HepG2 (cell line): ENCODE data around the gene ID3. TPM values are rescaled to one million over a fixed set of nuclear protein-coding genes. Genes with fewer than 3 reads are reported as not detected.
A peak's percentile ranks its signal among the peaks of the same experiment; 100 is the strongest.

Source experiments
- ATAC-seq: fragments of 200-7000 bp; cut with Tn5 transposase; 3 replicates; pipeline ENCODE4 v1.9.1; 2020; ENCODE audit warnings: mild to moderate bottlenecking, moderate library complexity
- BruUV-seq: library from RNA; stranded (reverse); fragments of 400-500 nt; replicated peaks from 2 replicates; lab custom pipeline; 2021; lab: Mats Ljungman, UMichigan
- CTCF ChIA-PET: fragments of 300-600 bp; formaldehyde crosslinking; extraction: SDS; loops from one replicate; lab custom pipeline; 2021; ENCODE audit warnings: low total read pairs, inconsistent platforms, low intra/inter-chr PET ratio; lab: Yijun Ruan, JAX
- POLR2A ChIA-PET: fragments of 350-600 bp; sonication (Branson Sonifier 250); formaldehyde crosslinking; loops from one replicate; lab custom pipeline; 2020; ENCODE audit warnings: antibody characterized with exemption, inconsistent platforms; lab: Yijun Ruan, JAX
- DNase-seq: peaks from one replicate; pipeline ENCODE4 v3.0.0-alpha.2; 2015; ENCODE audit warnings: low spot score
- FAIRE-seq: peaks from 3 replicates; lab custom pipeline; 2011; peaks lifted over from hg19 to GRCh38; lab: Jason Lieb, UNC
- H2AFZ ChIP-seq: one replicate; pipeline ENCODE4 v1.6.1; 2011; ENCODE audit warnings: low read length, inconsistent platforms
- H3K27ac ChIP-seq: fragments of 300-600 bp; 3 replicates; pipeline ENCODE4 v1.8.0; 2011; ENCODE audit warnings: mixed run types, mild to moderate bottlenecking, mixed read lengths, low read length, inconsistent platforms; ENCODE audit not compliant: insufficient read depth; ENCODE audit errors: extremely low read length
- H3K27me3 ChIP-seq, 2 experiments: fragments of 200-600 bp in 1 of 2; 2 replicates in 1 of 2; 3 replicates in 1 of 2; pipeline versions ENCODE4 v1.6.0 to v1.8.0; 2011; ENCODE audit warnings: low read length in 2 of 2, mild to moderate bottlenecking in 2 of 2, moderate library complexity in 2 of 2, inconsistent platforms in 1 of 2; ENCODE audit not compliant: insufficient read depth in 2 of 2, control insufficient read depth in 1 of 2
- H3K36me3 ChIP-seq, 2 experiments: fragments of 200-600 bp in 1 of 2; replicated peaks in 1 of 2; 2 replicates in 1 of 2; 3 replicates in 1 of 2; pipeline versions ENCODE4 v1.5.1 to v1.8.0; 2011; ENCODE audit warnings: low read length in 2 of 2, inconsistent platforms in 1 of 2; ENCODE audit not compliant: insufficient read depth in 2 of 2, control insufficient read depth in 1 of 2
- H3K4me1 ChIP-seq: 2 replicates; pipeline ENCODE4 v1.5.1; 2012; ENCODE audit warnings: low read length, inconsistent platforms; ENCODE audit not compliant: insufficient read depth
- H3K4me2 ChIP-seq: 2 replicates; pipeline ENCODE4 v1.6.0; 2011; ENCODE audit warnings: low read depth, low read length, inconsistent platforms
- H3K4me3 ChIP-seq, 3 experiments: fragments of 200-600 bp in 1 of 3; sonication (generic), shearing (Covaris generic) in 1 of 3; replicated peaks in 1 of 3; 2 replicates each; pipeline ENCODE4 v1.5.1; 2011 to 2016; ENCODE audit warnings: low read length in 3 of 3, inconsistent platforms in 2 of 3, low read depth in 2 of 3, mild to moderate bottlenecking in 2 of 3, control low read depth in 1 of 3, mixed read lengths in 1 of 3; ENCODE audit not compliant: insufficient read depth in 1 of 3
- H3K79me2 ChIP-seq: one replicate; pipeline ENCODE4 v1.6.1; 2011; ENCODE audit warnings: low read length, inconsistent platforms; ENCODE audit not compliant: insufficient read depth
- H3K9ac ChIP-seq: 2 replicates; pipeline ENCODE4 v1.6.0; 2011; ENCODE audit warnings: mild to moderate bottlenecking, low read depth, low read length, inconsistent platforms; ENCODE audit not compliant: insufficient read depth
- H3K9me3 ChIP-seq: 2 replicates; pipeline ENCODE4 v1.5.1; 2012; ENCODE audit warnings: mild to moderate bottlenecking, low read length
- H4K20me1 ChIP-seq: 2 replicates; pipeline ENCODE4 v1.6.0; 2011; ENCODE audit warnings: inconsistent platforms, mild to moderate bottlenecking, low read length, moderate library complexity; ENCODE audit not compliant: insufficient read depth
- BHLHE40 ChIP-seq: IDR thresholded peaks from 2 replicates; pipeline ENCODE4 v1.6.1; 2011; ENCODE audit warnings: low read length, improper control_type of control experiment
- CBX1 ChIP-seq: IDR thresholded peaks from one replicate; pipeline ENCODE4 v1.6.1; 2016; ENCODE audit warnings: antibody characterized with exemption, low read depth
- FLYWCH1 ChIP-seq: sonication (generic); formaldehyde crosslinking; IDR thresholded peaks from 2 replicates; pipeline ENCODE4 v1.8.1; 2023; ENCODE audit warnings: mild to moderate bottlenecking, missing genetic modification reagents
- HNRNPL ChIP-seq: fragments of 200-400 bp; formaldehyde crosslinking; IDR thresholded peaks from 2 replicates; pipeline ENCODE4 v1.6.1; 2017; ENCODE audit warnings: mild to moderate bottlenecking, low read depth, low read length
- NFRKB ChIP-seq: fragments of 450-650 bp; IDR thresholded peaks from 2 replicates; pipeline ENCODE4 v1.6.1; 2017
- ONECUT2 ChIP-seq: sonication (generic); formaldehyde crosslinking; IDR thresholded peaks from 2 replicates; pipeline ENCODE4 v1.4.0; 2020; ENCODE audit warnings: missing genetic modification reagents
- PITX1 ChIP-seq: sonication (generic); formaldehyde crosslinking; IDR thresholded peaks from 2 replicates; pipeline ENCODE4 v1.5.1; 2020; ENCODE audit warnings: mild to moderate bottlenecking, missing genetic modification reagents
- RCOR2 ChIP-seq: IDR thresholded peaks from 2 replicates; pipeline ENCODE4 v1.6.1; 2016; ENCODE audit warnings: missing biosample characterization, missing genetic modification reagents
- RFXAP ChIP-seq: sonication (generic); formaldehyde crosslinking; IDR thresholded peaks from 2 replicates; pipeline ENCODE4 v1.4.0; 2020; ENCODE audit warnings: missing genetic modification reagents, borderline replicate concordance
- SALL1 ChIP-seq: sonication (generic); formaldehyde crosslinking; IDR thresholded peaks from 2 replicates; pipeline ENCODE4 v1.8.0; 2022; ENCODE audit warnings: mild to moderate bottlenecking, missing genetic modification reagents
- SMC3 ChIP-seq: IDR thresholded peaks from 2 replicates; pipeline ENCODE4 v1.6.1; 2011; ENCODE audit warnings: low read length, improper control_type of control experiment
- SP140L ChIP-seq: sonication (generic); formaldehyde crosslinking; IDR thresholded peaks from 2 replicates; pipeline ENCODE4 v1.4.0; 2020; ENCODE audit warnings: missing genetic modification reagents, borderline replicate concordance
- SP5 ChIP-seq: IDR thresholded peaks from 2 replicates; pipeline ENCODE4 v1.6.1; 2016; ENCODE audit warnings: low read depth, borderline replicate concordance
- ZNF558 ChIP-seq: sonication (generic); formaldehyde crosslinking; IDR thresholded peaks from 2 replicates; pipeline ENCODE4 v1.9.0; 2022; ENCODE audit warnings: mild to moderate bottlenecking, missing genetic modification reagents, borderline replicate concordance
- ZNF747 ChIP-seq: sonication (generic); formaldehyde crosslinking; IDR thresholded peaks from 2 replicates; pipeline ENCODE4 v1.8.1; 2023; ENCODE audit warnings: missing genetic modification reagents, mild to moderate bottlenecking, borderline replicate concordance
- ZNF850 ChIP-seq: sonication (generic); formaldehyde crosslinking; conservative IDR thresholded peaks from 2 replicates; pipeline ENCODE4 v1.9.0; 2021; ENCODE audit warnings: mild to moderate bottlenecking, missing genetic modification reagents
- WGBS: methylation state at CpG from one replicate; pipeline ENCODE4 v1.1.6; 2017; ENCODE audit warnings: low lambda C conversion rate; 5-methylcytosine and 5-hydroxymethylcytosine counted together
- in situ Hi-C: cut with HindIII; loops from 2 replicates; pipeline ENCODE4 v1.10.0; 2017; ENCODE audit warnings: low pct_unique_long_range_greater_than_20kb; ENCODE audit not compliant: extremely low pct_ligation_motif_present
- intact Hi-C: fragments of 100-400 bp; cut with micrococcal nuclease; formaldehyde crosslinking; loops from one replicate; pipeline ENCODE4 v1.10.0; 2022; ENCODE audit not compliant: unreplicated experiment
- polyA plus RNA-seq, 8 experiments: library from polyadenylated mRNA; depleted of rRNA in 3 of 8; stranded (reverse) in 7 of 8; unstranded in 1 of 8; fragments of >200 nt; fragmentation: Illumina TruSeq in 4 of 8; extraction: Trizol in 4 of 8; gene quantifications; 2 replicates each; pipeline versions ENCODE4 v1.2.1 to v1.2.3, GENCODE V29; 2011 to 2016; ENCODE audit warnings: low read depth in 4 of 8, missing spikeins in 1 of 8, mixed read lengths in 1 of 8; ENCODE audit not compliant: insufficient read depth in 1 of 8
- total RNA-seq, 5 experiments: library from RNA; depleted of rRNA; stranded (reverse); fragments of >200 nt; fragmentation: Illumina TruSeq; extraction: Trizol; gene quantifications; 2 replicates each; pipeline ENCODE4 v1.2.3, GENCODE V29; 2016; ENCODE audit warnings: low read depth in 1 of 5
- TF ChIP-seq, protein P1 (sequence below): sonication (generic); formaldehyde crosslinking; IDR thresholded peaks from 2 replicates; pipeline ENCODE4 v1.5.1; 2020; ENCODE audit warnings: mild to moderate bottlenecking, moderate library complexity, missing genetic modification reagents
- TF ChIP-seq, protein P2 (sequence below): IDR thresholded peaks from 2 replicates; pipeline ENCODE4 v1.6.1; 2016; ENCODE audit warnings: low read depth, borderline replicate concordance
- TF ChIP-seq, protein P3 (sequence below): sonication (generic); formaldehyde crosslinking; IDR thresholded peaks from 2 replicates; pipeline ENCODE4 v1.5.1; 2020; ENCODE audit warnings: mild to moderate bottlenecking, missing genetic modification reagents

The ID3 gene
- total and polyA plus RNA-seq, 2 of the 13 experiments (the other 11 are each of a cell fraction or from before 2014, with no cell fraction given): 64.8 to 115 TPM

DNA sequence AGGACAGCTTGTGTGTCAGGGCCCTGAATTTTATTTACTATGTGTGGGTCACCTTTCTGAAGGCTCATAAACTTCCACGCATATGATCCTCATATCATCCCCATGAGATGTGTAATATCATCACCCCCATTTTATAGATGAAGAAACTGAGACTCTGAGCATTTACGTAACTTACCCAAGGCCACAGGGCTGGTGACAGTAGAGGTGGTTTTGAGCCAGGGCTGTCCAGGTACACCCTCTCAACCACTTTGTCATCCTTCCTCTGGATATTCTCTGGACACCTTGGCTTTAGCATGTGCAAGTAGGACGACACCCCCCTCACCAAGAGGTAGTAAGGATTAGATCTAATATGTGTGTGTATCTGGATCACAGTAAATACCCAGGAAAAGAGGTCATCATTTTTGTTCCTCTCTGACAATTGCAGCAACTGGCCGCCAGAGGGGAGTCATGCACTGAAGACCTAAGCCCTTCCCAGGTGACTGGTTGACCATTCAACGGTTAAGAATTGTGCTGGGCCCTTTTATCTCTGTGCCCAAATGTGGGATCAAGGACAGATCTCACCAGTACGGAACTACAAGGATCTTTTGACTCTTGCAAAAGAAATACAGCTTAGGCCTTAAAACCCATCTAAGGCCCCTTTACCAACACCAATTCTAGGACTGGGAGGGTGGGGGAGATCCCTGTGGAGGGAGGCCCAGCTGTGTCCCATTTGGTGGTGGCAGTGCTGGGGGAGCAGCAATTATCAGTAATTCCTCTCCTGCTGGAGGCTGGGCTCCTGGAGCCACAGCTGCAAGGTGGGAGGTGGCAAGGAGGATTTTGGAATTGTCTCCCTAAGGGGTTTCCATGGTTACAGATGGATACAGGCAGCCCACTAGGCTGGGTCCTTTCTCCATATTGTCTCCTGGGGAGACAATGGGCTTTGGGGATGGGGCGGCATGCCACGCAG is 14.6 kb downstream of the ID3 start:
- Histone ChIP-seq H3K4me2 (no peak overlapping the region), H2AFZ (no peak overlapping the region)
- TF ChIP-seq, protein P1, sequence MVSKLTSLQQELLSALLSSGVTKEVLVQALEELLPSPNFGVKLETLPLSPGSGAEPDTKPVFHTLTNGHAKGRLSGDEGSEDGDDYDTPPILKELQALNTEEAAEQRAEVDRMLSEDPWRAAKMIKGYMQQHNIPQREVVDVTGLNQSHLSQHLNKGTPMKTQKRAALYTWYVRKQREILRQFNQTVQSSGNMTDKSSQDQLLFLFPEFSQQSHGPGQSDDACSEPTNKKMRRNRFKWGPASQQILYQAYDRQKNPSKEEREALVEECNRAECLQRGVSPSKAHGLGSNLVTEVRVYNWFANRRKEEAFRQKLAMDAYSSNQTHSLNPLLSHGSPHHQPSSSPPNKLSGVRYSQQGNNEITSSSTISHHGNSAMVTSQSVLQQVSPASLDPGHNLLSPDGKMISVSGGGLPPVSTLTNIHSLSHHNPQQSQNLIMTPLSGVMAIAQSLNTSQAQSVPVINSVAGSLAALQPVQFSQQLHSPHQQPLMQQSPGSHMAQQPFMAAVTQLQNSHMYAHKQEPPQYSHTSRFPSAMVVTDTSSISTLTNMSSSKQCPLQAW (CRISPR knock-in tag): 0 out of 2 replicates have a peak, but pooled peaks have one; percentile 16
- no peak for TF ChIP-seq ZNF558 (CRISPR knock-in tag)
- TF ChIP-seq PITX1 (CRISPR knock-in tag): no peak
- peak; percentile 99 for TF ChIP-seq SMC3
- TF ChIP-seq, protein P2, sequence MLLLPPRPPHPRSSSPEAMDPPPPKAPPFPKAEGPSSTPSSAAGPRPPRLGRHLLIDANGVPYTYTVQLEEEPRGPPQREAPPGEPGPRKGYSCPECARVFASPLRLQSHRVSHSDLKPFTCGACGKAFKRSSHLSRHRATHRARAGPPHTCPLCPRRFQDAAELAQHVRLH: 0 out of 2 replicates have a peak, but pooled peaks have one; percentile 36
- no peak for TF ChIP-seq ZNF850 (CRISPR knock-in tag)
- 0 out of 2 replicates have a peak, but pooled peaks have one; percentile 57 for TF ChIP-seq SP140L (CRISPR knock-in tag)
- TF ChIP-seq HNRNPL: no peak
- no peak for TF ChIP-seq ZNF747
- no peak for TF ChIP-seq NFRKB
- 0 out of 2 replicates have a peak, but pooled peaks have one; percentile 34 for TF ChIP-seq RFXAP
- TF ChIP-seq, protein P3, sequence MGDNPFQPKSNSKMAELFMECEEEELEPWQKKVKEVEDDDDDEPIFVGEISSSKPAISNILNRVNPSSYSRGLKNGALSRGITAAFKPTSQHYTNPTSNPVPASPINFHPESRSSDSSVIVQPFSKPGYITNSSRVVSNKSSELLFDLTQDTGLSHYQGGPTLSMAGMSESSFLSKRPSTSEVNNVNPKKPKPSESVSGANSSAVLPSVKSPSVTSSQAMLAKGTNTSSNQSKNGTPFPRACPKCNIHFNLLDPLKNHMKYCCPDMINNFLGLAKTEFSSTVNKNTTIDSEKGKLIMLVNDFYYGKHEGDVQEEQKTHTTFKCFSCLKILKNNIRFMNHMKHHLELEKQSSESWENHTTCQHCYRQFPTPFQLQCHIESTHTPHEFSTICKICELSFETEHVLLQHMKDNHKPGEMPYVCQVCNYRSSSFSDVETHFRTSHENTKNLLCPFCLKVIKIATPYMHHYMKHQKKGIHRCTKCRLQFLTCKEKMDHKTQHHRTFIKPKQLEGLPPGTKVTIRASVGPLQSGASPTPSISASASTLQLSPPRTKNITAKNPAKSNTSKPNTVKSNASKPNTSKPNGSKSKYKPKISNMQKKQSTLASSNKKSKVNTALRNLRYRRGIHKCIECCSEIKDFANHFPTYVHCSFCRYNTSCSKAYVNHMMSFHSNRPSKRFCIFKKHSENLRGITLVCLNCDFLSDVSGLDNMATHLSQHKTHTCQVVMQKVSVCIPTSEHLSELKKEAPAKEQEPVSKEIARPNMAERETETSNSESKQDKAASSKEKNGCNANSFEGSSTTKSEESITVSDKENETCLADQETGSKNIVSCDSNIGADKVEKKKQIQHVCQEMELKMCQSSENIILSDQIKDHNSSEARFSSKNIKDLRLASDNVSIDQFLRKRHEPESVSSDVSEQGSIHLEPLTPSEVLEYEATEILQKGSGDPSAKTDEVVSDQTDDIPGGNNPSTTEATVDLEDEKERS (CRISPR knock-in tag): no peak
- TF ChIP-seq RCOR2 (CRISPR knock-in tag): 0 out of 2 replicates have a peak, but pooled peaks have one; percentile 20
- TF ChIP-seq FLYWCH1 (CRISPR knock-in tag): no peak
- 0 out of 2 replicates have a peak, but pooled peaks have one; percentile 22 for TF ChIP-seq BHLHE40
- 0 out of 2 replicates have a peak, but pooled peaks have one; percentile 14 for TF ChIP-seq SP5 (CRISPR knock-in tag)
- TF ChIP-seq SALL1 (CRISPR knock-in tag): peak; percentile 52
- TF ChIP-seq ONECUT2 (CRISPR knock-in tag): no peak
- no peak for TF ChIP-seq CBX1

More for the DNA sequence above, 14.6 kb downstream of the ID3 start:
- POLR2A ChIA-PET: interaction anchor here (0.8 to 1.1 kb wide), 4 partner anchors 10 to 93 kb away, joined by 3 to 4 read pairs (median 3); no protein-coding TSS in a partner anchor
- CTCF ChIA-PET: interaction anchor here (0.6 to 5.4 kb wide), 5 partner anchors 9 to 121 kb away, joined by 3 to 137 read pairs (median 4); no protein-coding TSS in a partner anchor
- Histone ChIP-seq H4K20me1 (no peaks in the 10 kb centered on the region), H3K9me3 (no peaks in the 10 kb centered on the region), H3K36me3 (no peaks in the 10 kb centered on the region), H3K4me1 (peaks cover 70% of the 10 kb centered on the region), H3K27ac (no peak overlapping the region), H3K9ac (no peak overlapping the region), H3K27me3 (no peaks in the 10 kb centered on the region), H3K4me3 (no peak overlapping the region), H3K79me2 (no peaks in the 10 kb centered on the region)
- in situ Hi-C loops: loop anchor here (5.0 kb wide), 1 partner anchor 93 kb away; no protein-coding TSS in a partner anchor
- WGBS: 11% methylated on average over 5 of the region's 8 CpGs
- peak; percentile 87 for FAIRE-seq
- peak; percentile 84 for DNase-seq
- ATAC-seq: peak; percentile 79
- BruUV-seq: no TSS peak
- intact Hi-C loops: loop anchor here (1.0 kb wide), 1 partner anchor 93 kb away; no protein-coding TSS in a partner anchor
